Panc1 (cell line): Measurements from ENCODE around the gene CIAO3. TPM values are rescaled to one million over a fixed set of nuclear protein-coding genes. Genes with fewer than 3 reads are reported as not detected.

ENCODE experiments used
- ATAC-seq: fragments of 200-7000 bp; cut with Tn5 transposase; 2 replicates; pipeline ENCODE4 v1.9.1; 2020; ENCODE audit warnings: mild to moderate bottlenecking, moderate library complexity
- BruUV-seq: library from RNA; stranded (reverse); fragments of 400-500 nt; replicated peaks from 2 replicates; lab custom pipeline; 2021; lab: Mats Ljungman, UMichigan
- CTCF ChIA-PET: fragments of 300-600 bp; sonication (Branson Sonifier 250); formaldehyde crosslinking; loops from one replicate; lab custom pipeline; 2022; ENCODE audit warnings: antibody characterized with exemption; lab: Charles Lee
- POLR2A ChIA-PET: fragments of 300-600 bp; sonication (Branson Sonifier 250); formaldehyde crosslinking; loops from one replicate; lab custom pipeline; 2022; ENCODE audit warnings: antibody characterized with exemption; lab: Charles Lee
- DNase-seq: peaks from one replicate; pipeline ENCODE4 v3.0.0-alpha.2; 2010; ENCODE audit warnings: low read depth, low spot score
- H3K27ac ChIP-seq: 2 replicates; pipeline ENCODE4 v1.5.1; 2011; ENCODE audit warnings: mild to moderate bottlenecking, low read length, inconsistent platforms
- H3K27me3 ChIP-seq: fragments of 200-500 bp; sonication (Bioruptor generic); 2 replicates; pipeline ENCODE4 v1.6.0; 2014; ENCODE audit warnings: low read length, inconsistent platforms; ENCODE audit not compliant: control insufficient read depth, insufficient read depth
- H3K36me3 ChIP-seq: fragments of 200-500 bp; sonication (Bioruptor generic); 2 replicates; pipeline ENCODE4 v1.5.1; 2014; ENCODE audit warnings: inconsistent platforms, mild to moderate bottlenecking, low read length, moderate library complexity; ENCODE audit not compliant: control insufficient read depth, insufficient read depth
- H3K4me1 ChIP-seq: 2 replicates; pipeline ENCODE4 v1.5.1; 2011; ENCODE audit warnings: inconsistent platforms, mild to moderate bottlenecking, low read length, moderate library complexity; ENCODE audit not compliant: control insufficient read depth, insufficient read depth
- H3K4me3 ChIP-seq, 2 experiments: 2 replicates each; pipeline ENCODE4 v1.5.1; 2011 to 2012; ENCODE audit warnings: low read depth in 2 of 2, low read length in 2 of 2, mild to moderate bottlenecking in 2 of 2, inconsistent platforms in 1 of 2, moderate library complexity in 1 of 2
- H3K9me3 ChIP-seq: fragments of 200-500 bp; sonication (Bioruptor generic); 2 replicates; pipeline ENCODE4 v1.5.1; 2014; ENCODE audit warnings: low read depth, mild to moderate bottlenecking, inconsistent platforms, low read length, moderate library complexity; ENCODE audit not compliant: control insufficient read depth, insufficient read depth
- CTCF ChIP-seq: fragments of 450-650 bp; IDR thresholded peaks from 2 replicates; pipeline ENCODE4 v1.5.1; 2017; ENCODE audit warnings: mild to moderate bottlenecking
- POLR2AphosphoS5 ChIP-seq: IDR thresholded peaks from 2 replicates; pipeline ENCODE4 v1.6.1; 2012; ENCODE audit warnings: mild to moderate bottlenecking, low read depth, low read length, moderate library complexity
- SIN3A ChIP-seq: IDR thresholded peaks from 2 replicates; pipeline ENCODE4 v1.6.1; 2012; ENCODE audit warnings: low read depth, mild to moderate bottlenecking, low read length, moderate library complexity, borderline replicate concordance; ENCODE audit not compliant: insufficient read depth
- TCF7L2 ChIP-seq: IDR thresholded peaks from 2 replicates; pipeline ENCODE4 v1.6.1; 2011; ENCODE audit warnings: mild to moderate bottlenecking, low read depth, low read length, inconsistent platforms
- in situ Hi-C: cut with HindIII; loops from 2 replicates; pipeline ENCODE4 v1.10.0; 2016; ENCODE audit warnings: low sequenced_read_pairs, low pct_unique_long_range_greater_than_20kb
- intact Hi-C: fragments of 100-400 bp; cut with micrococcal nuclease; formaldehyde crosslinking; loops from one replicate; pipeline ENCODE4 v1.10.0; 2022; ENCODE audit not compliant: unreplicated experiment
- total RNA-seq: library from RNA; stranded (reverse); gene quantifications from one replicate; pipeline ENCODE4 v1.2.1, GENCODE V29; 2021; ENCODE audit not compliant: unreplicated experiment
- TF ChIP-seq, protein P1 (sequence below), 2 experiments: IDR thresholded peaks; 2 replicates each; pipeline ENCODE4 v1.6.1; 2011 to 2012; ENCODE audit warnings: low read depth in 2 of 2, control low read depth in 1 of 2, low read length in 1 of 2, mild to moderate bottlenecking in 1 of 2, moderate library complexity in 1 of 2; ENCODE audit not compliant: insufficient read depth in 1 of 2

Gene CIAO3
- total RNA-seq, 1 experiment from 2014 or later, result 34.0 TPM

DNA sequence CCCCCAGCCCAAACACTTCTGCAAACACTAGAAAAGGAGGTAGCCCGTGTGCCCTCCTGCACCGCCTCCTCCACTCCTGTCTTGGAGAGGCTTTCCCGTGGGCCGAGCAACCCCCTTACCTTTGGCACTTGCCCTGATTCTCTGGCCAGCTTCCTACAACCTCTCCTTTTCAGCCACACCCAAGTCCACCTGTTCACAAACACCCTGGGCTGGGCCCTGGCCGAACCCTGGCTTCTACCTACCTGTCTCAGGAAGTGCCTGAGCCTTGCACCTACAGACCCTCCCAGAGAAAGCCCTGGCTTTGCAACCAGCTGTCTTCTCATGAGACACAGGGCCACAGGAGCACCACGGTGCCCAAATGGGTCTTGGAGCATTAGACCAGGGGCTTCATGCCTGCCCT lies 21.9 kb downstream of the CIAO3 start:
- intact Hi-C loops, result no loop called here
- CTCF ChIA-PET, result no interaction called here
- in situ Hi-C loops, result no loop called here

DNA sequence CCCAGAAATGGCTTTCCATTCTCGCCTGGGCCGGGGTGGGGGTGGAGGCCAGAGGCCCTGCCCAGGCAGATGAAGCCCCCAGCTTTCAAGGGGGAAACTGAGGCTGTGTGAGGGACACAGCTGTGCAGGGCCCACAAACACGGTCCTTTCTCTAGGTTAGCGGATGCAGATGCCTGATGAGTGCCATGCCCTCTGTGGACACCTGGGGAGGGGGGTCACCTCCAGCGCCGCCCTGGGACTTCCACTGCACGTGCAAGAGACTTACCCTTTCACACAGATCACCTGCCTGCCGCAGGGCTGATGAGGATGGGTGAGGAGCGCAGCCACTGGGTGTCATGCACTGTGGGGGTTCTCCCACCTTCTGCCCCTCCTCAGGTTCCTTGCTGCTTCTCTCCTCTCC lies 22.4 kb downstream of the CIAO3 start:
- peaks cover 46% of the 10 kb centered on the region for H3K4me1 ChIP-seq
- no peaks in the 10 kb centered on the region for H3K9me3 ChIP-seq
- POLR2A ChIA-PET, result no interaction called here
- ATAC-seq, result no peak
- intact Hi-C loops, result no loop called here
- no peak overlapping the region for H3K4me3 ChIP-seq
- H3K36me3 ChIP-seq, result no peaks in the 10 kb centered on the region; the same call in 1 of the 2 replicates
- in situ Hi-C loops, result no loop called here
- H3K27ac ChIP-seq, result peak overlapping the region; percentile 88
- BruUV-seq, result no TSS peak
- TF ChIP-seq, protein P1, sequence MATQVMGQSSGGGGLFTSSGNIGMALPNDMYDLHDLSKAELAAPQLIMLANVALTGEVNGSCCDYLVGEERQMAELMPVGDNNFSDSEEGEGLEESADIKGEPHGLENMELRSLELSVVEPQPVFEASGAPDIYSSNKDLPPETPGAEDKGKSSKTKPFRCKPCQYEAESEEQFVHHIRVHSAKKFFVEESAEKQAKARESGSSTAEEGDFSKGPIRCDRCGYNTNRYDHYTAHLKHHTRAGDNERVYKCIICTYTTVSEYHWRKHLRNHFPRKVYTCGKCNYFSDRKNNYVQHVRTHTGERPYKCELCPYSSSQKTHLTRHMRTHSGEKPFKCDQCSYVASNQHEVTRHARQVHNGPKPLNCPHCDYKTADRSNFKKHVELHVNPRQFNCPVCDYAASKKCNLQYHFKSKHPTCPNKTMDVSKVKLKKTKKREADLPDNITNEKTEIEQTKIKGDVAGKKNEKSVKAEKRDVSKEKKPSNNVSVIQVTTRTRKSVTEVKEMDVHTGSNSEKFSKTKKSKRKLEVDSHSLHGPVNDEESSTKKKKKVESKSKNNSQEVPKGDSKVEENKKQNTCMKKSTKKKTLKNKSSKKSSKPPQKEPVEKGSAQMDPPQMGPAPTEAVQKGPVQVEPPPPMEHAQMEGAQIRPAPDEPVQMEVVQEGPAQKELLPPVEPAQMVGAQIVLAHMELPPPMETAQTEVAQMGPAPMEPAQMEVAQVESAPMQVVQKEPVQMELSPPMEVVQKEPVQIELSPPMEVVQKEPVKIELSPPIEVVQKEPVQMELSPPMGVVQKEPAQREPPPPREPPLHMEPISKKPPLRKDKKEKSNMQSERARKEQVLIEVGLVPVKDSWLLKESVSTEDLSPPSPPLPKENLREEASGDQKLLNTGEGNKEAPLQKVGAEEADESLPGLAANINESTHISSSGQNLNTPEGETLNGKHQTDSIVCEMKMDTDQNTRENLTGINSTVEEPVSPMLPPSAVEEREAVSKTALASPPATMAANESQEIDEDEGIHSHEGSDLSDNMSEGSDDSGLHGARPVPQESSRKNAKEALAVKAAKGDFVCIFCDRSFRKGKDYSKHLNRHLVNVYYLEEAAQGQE (IDR thresholded peaks at IDR 0.05; ENCODE audit: insufficient read depth in 1 of 2, low read depth in 2 of 2, low read length in 1 of 2), result no peak
- no peak; the same call in none of the 2 replicates for TF ChIP-seq POLR2AphosphoS5
- no peak for DNase-seq
- CTCF ChIA-PET, result no interaction called here
- no peaks in the 10 kb centered on the region for H3K27me3 ChIP-seq

More for the DNA sequence above, 21.9 kb downstream of the CIAO3 start:
- Histone ChIP-seq H3K27me3 (no peaks in the 10 kb centered on the region), H3K4me3 (peak overlapping the region in 1 of 2 experiments; percentile 0; a peak in 1 of 4 replicates), H3K9me3 (no peaks in the 10 kb centered on the region), H3K4me1 (peaks cover 41% of the 10 kb centered on the region), H3K36me3 (no peaks in the 10 kb centered on the region; the same call in 1 of the 2 replicates), H3K27ac (peak overlapping the region; percentile 88)
- TF ChIP-seq, protein P1 (IDR thresholded peaks at IDR 0.05; ENCODE audit: insufficient read depth in 1 of 2, low read depth in 2 of 2, low read length in 1 of 2), result no peak
- TF ChIP-seq POLR2AphosphoS5, result no peak; the same call in 1 of the 2 replicates
- TF ChIP-seq SIN3A, result no peak
- no peak for TF ChIP-seq CTCF
- TF ChIP-seq TCF7L2, result no peak
- TSS peak; percentile 23 for BruUV-seq
- no peak for ATAC-seq
- POLR2A ChIA-PET, result no interaction called here
- no peak for DNase-seq
